GM12865 (cell line): ENCODE results near the gene LHB.
"Not testable (repeated sequence)": the region's sequence is repeated elsewhere in the genome, so short reads cannot be mapped to it uniquely, and the experiment has no call there.

Experiments
- DNase-seq: peaks from one replicate; pipeline ENCODE4 v3.0.0; 2010; ENCODE audit warnings: low read depth
- H3K4me3 ChIP-seq: 2 replicates; pipeline ENCODE4 v1.5.1; 2011; ENCODE audit warnings: mild to moderate bottlenecking, low read depth, low read length, control low read depth
- TF ChIP-seq, protein P1 (sequence below): IDR thresholded peaks from 2 replicates; pipeline ENCODE4 v1.5.1; 2011; ENCODE audit warnings: low read length, control low read depth, low read depth, inconsistent platforms; ENCODE audit not compliant: insufficient read depth; ENCODE audit errors: missing control alignments

Gene LHB

DNA sequence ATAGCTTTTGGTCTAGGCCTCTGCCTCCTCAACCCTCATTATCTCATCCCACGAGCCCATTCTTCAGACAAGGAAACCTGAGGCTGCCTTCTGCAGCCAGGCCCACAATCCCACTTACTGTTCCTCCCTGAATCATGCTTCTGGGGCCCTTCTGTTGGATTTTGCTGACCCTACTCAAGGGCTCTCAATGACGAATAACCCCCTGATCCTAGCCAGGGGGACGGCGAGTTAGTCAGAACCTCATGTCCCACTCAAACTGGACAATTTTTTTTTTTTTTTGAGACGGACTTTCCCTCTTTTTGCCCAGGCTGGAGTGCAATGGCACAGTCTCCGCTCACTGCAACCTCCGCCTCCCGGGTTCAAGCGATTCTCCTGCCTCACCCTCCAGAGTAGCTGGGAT lies 5.2 kb upstream of the LHB start:
- TF ChIP-seq, protein P1, sequence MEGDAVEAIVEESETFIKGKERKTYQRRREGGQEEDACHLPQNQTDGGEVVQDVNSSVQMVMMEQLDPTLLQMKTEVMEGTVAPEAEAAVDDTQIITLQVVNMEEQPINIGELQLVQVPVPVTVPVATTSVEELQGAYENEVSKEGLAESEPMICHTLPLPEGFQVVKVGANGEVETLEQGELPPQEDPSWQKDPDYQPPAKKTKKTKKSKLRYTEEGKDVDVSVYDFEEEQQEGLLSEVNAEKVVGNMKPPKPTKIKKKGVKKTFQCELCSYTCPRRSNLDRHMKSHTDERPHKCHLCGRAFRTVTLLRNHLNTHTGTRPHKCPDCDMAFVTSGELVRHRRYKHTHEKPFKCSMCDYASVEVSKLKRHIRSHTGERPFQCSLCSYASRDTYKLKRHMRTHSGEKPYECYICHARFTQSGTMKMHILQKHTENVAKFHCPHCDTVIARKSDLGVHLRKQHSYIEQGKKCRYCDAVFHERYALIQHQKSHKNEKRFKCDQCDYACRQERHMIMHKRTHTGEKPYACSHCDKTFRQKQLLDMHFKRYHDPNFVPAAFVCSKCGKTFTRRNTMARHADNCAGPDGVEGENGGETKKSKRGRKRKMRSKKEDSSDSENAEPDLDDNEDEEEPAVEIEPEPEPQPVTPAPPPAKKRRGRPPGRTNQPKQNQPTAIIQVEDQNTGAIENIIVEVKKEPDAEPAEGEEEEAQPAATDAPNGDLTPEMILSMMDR: no peak
- no peak overlapping the region for H3K4me3 ChIP-seq
- DNase-seq: no peak

DNA sequence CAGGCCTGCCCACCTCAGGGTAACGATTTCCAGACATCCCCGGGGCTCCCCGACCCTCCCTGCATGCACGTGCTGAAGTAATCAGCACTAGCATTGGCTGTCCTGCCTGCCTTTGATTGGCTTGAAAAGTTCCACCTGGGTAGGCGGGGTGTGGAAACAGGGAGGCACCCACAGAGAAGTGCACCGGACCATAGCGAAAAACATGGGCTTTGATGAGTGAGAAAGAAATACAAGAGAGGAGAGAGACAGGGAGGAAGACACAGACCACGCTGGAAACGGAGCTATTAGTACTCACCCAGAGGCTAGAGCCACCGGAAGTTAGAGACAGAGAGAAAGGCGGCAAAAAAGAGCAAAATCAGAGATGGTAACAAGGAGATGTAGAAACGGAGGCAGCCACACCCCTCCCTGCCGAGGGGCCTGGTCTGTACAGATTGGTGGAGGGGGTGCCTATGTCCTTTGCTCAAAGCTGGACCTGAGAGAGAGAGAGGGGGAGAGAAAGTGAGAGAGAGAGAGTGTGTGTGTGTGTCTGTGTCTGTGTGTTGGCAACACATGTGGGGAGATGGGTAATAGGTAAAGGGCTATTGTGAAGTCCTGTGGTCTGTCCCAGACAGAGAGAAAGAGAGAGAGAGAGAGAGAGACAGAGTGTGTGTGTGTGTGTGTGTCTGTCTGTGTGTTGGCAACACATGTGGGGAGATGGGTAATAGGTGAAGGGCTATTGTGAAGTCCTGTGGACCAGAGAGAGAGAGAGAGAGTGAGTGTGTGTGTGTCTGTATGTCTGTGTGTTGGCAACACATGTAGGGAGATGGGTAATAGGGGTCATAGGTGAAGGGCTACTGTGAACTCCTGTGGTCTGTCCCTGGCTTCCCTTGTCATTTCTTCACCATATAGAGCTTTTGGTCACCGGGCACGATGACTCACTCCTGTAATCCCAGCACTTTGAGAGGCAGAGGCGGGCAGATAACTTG lies 4.3 kb upstream of the LHB start:
- DNase-seq: no peak
- H3K4me3 ChIP-seq: no peak overlapping the region
- TF ChIP-seq, protein P1: no peak

DNA sequence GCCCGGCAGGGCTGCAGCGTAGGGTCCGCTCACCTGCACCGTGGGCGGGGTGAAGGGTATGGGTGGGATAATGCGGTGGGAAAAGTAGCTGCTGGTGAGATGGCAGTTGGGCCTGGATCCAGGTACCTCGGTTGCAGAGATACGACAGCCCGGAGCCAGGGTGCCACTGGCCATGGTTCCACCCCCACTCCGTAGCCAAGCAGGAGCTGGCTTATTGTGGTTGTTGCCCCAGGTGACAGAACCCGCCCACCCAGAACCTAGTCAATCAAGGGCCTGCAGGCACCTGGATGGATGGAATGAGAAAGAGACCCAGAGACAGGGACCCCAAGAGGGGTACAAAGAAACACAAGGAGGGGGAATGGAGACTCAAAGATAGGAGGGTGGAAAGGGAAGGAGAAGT lies 3.5 kb upstream of the LHB start:
- DNase-seq: no peak
- TF ChIP-seq, protein P1: no peak
- H3K4me3 ChIP-seq: no peak overlapping the region

DNA sequence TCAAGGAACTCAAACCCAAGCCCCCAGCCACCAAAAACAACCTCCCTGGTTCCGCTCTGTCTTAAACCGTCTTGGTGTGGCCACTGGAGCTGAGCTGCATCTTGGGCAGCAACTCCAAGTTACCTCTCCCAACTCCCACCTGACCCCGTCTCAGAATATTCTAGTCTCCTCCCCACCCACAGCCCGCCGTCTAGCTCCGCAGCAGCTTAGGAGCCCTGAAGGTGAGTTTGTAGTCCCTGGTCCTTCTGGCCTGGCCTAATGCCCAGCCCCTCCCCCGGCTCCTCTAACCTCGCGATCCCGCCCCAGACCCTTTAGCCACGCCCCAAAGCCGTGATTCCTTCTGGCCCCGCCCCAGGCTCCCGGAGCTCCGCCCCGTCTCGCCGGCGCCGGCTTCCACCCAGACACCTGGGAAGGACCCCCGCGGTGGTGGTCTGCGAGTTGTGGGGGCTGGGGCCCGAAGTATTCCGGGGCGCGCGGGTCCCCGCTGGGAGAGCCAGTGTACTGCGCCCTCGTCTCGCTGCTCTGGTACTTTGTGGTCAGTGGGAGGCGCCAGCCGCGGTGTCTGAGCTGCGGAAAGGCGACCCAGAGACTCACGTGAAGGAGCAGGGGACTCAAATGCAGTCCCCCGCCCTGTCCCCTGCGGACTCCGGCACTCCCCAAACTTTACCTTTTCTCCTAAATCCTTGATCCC lies 2.5 kb upstream of the LHB start:
- DNase-seq: peak; percentile 41

DNA sequence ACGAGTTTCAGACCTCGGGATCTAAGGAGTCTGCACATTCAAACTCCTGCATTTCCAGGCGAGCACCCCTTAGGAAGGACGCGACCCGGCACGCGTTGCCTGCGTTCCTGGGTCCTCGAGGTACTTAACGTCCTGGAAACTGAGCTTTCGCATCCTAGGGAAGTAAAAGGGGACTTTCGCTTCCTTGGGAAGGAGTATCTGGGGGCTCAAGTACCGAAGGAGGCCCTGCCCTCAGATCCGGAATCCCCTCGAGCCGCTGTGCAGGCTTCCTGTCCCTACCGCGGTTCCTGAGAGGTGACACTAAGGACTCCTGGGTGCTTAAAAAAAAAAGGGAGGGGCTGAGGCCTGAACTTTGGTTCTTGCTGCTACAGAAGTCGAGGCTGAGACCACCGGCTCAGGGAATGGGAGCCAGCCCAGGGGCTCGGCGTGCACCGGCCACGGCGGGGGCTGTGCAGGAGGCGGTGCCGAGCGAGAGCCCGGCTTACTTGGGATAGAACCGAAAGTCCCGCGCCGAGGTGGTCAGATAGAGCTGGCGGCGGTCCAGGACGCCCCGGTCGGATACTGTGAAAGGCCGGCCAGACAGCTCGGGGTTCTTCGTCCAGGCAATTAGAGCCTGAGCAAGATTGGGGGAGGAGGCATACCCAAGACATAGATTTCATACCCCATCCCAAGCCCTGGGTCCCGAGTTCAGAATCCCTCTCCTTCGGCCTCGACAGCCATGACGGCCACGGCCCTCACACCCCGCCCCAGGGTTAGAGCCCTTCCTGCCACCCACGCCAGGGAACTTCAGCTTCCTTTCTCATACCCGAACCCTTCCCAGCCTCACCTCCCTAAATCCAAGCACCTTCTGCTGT lies 1.7 kb upstream of the LHB start:
- not testable (repeated sequence) for DNase-seq
- peak overlapping the region; percentile 0 for H3K4me3 ChIP-seq

More for the DNA sequence above, 2.5 kb upstream of the LHB start:
- TF ChIP-seq, protein P1: no peak
- H3K4me3 ChIP-seq: no peak overlapping the region

DNA sequence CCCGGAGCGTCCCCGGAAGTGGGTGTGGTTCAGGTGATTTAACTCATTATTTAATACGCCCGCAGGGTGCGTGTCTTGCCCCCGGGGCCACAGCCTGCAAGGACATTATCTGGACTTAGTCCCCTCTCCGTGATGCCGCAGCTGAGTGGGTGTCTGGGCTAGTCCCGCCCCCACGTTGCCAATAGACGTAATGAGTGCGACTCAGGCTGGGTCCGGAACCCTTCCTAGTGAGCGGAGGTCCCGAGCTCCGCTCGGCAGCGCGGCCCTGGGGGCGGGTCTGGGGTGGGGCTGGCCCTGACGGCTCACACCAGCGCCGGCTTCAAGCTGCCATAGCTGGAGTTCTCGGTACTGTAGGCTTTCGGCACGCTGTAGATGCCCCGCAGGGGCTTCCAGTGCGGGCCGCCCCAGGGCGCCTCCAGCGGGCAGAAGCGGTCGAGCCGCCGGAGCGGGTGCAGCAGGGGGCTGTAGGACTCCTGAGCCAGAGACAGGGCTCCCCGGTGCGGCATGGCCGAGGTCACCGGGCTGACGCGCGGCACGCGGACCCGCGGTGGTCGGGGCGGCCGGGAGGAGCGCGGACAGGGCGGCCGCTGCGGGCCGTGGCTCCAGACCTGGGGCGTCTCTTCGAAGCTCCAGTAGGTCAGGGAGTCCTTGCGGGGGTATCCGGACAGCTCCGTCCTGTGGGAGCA lies 918 bp upstream of the LHB start:
- peak; percentile 64 for DNase-seq
- TF ChIP-seq, protein P1: peak; percentile 57
- peak overlapping the region; percentile 0 for H3K4me3 ChIP-seq
